ENCODE data around the gene TTLL6.

GRCh38 chr17:48722915-48723422 is 94.1 kb downstream of the TTLL6 start, which contains the start of gene PRAC2:
- no peak for TF ChIP-seq CTCF (IDR thresholded peaks at IDR 0.05)
- TF ChIP-seq POLR2AphosphoS5 (IDR thresholded peaks at IDR 0.05): no peak

Data from stomach (tissue), 4 donors.